ENCODE measurements around the gene FNIP1.

DNA sequence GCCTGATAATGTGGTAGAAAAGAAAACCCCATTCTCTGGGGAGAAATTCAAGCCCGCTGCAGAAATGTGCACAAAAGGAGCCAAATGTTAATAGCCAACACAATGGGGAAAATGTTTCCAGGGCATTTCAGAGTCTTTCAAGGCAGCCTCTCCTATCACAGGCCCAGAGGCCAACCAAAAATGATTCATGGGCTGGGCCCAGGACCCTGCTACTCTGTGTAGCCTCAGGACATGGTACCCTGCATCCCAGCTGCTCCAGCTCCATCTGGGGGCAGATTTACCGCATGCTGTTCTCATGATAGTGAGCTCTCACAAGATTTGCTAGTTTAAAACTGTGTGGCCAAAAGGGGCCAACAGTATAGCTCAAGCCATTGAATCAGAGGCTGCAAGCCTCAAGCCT lies 202.9 kb downstream of the FNIP1 start:
- no peak for TF ChIP-seq ARNT (IDR thresholded peaks at IDR 0.05)
- TF ChIP-seq HDGF (IDR thresholded peaks at IDR 0.05; ENCODE audit: borderline replicate concordance), result no peak
- no peak for TF ChIP-seq BHLHE40 (IDR thresholded peaks at IDR 0.05; ENCODE audit: borderline replicate concordance)
- TF ChIP-seq SP1 (IDR thresholded peaks at IDR 0.05), result no peak
- no peak for TF ChIP-seq SUZ12 (IDR thresholded peaks at IDR 0.05)
- no peak for TF ChIP-seq FOXM1 (IDR thresholded peaks at IDR 0.05; ENCODE audit: borderline replicate concordance)
- TF ChIP-seq, protein P1, sequence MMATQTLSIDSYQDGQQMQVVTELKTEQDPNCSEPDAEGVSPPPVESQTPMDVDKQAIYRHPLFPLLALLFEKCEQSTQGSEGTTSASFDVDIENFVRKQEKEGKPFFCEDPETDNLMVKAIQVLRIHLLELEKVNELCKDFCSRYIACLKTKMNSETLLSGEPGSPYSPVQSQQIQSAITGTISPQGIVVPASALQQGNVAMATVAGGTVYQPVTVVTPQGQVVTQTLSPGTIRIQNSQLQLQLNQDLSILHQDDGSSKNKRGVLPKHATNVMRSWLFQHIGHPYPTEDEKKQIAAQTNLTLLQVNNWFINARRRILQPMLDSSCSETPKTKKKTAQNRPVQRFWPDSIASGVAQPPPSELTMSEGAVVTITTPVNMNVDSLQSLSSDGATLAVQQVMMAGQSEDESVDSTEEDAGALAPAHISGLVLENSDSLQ (IDR thresholded peaks at IDR 0.05), result no peak
- no peak for TF ChIP-seq ZNF384 (IDR thresholded peaks at IDR 0.05)

All from HEK293T (cell line).